Left cardiac atrium (tissue), 4 donors: ENCODE measurements around the gene REL. TPM values are rescaled to one million over a fixed set of nuclear protein-coding genes. Genes with fewer than 3 reads are reported as not detected.

Source experiments
- ATAC-seq, 2 donors: fragments of 200-7000 bp; cut with Tn5 transposase; one replicate each; pipeline ENCODE4 v1.9.1; 2020; ENCODE audit warnings: mild to moderate bottlenecking in 2 of 2, moderate library complexity in 2 of 2
- DNase-seq: peaks from one replicate; pipeline ENCODE4 v3.0.0-alpha.2; 2020
- intact Hi-C, 2 donors: fragments of 100-400 bp; cut with DNase I; formaldehyde crosslinking; loops; one replicate each; pipeline versions ENCODE4 v1.14.1 to v1.15.1; 2022 to 2023
- long read RNA-seq: library from polyadenylated mRNA; unstranded; transcript quantifications from one replicate; pipeline ENCODE4 v2.0.0, GENCODE V29; 2021
- total RNA-seq, 2 donors: library from RNA; stranded (reverse); fragmentation: NEBNext Ultra II Directional; extraction: Animal tissue kit (Norgen Biotek cat#: 25700); gene quantifications; one replicate each; pipeline ENCODE4 v1.2.1, GENCODE V29; 2021
- donor health status: DM: no; HTN: yes; CAD: no.
- donor health status: DM: no; HTN: yes; CAD: no; lungs with severe emphysema.
- donor health status: DM: yes; HTN: yes; CAD: no.
- donor health status: Dilated cardiomyopathy.

The REL gene
- 1 to 10 TPM; 7.3 to 8.2 TPM for total RNA-seq
- long read RNA-seq, partial matches to known transcripts, result 0 of 3 reads
- long read RNA-seq, other reads (novel, unspliced or antisense), result 0 of 3 reads

DNA sequence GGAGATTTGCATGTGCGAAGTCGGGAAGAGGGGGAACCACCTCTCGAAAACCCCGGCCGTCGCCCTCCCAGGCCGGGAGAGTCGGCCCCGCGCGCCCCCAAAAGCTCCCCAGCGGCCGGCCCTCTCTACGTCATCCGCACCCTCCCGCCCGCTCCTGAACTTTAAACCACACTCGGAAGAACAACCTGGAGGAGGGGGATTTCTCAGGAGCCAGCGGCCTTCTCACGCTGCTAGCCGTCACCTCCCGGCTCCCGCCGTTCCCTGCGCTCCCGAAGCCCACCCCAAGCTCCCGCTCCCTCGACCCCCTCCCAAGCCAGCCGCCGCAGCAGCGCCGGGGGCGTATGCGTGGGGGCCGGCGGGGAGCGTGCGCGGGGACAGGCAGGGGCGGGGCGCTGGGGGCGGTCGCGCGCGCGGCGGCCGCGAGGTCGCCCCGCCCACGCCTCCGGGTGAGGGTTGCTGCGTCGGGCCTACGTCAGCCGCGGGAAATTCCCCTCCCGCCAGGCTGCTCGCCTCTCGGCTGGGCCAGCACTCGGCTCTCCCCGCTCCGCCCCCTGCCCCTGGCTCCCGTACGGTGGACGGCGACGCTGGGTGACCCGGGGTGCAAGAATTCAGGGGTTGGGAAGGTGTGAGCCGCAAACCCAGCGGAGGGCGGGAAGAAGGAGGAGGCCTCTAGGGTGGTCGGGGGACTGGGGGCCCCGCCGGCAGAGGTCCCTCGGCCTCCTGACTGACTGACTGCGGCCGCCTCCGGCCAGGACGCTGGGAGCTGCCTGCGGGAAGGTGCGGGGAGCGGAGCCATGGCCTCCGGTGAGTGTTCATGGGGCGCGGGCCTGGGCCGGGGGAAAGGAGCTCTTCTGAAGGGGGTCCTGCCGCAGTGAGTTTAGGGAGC lies at the start of gene REL:
Gene REL, plus strand, starts transcription at position 528 of the 886 bp plus-strand sequence. Its CDS starts 267 bp downstream, at position 795.
- ATAC-seq, result peak; percentile 96 to 99
- intact Hi-C loops, result loop anchor here in 1 of 2 donors (5.0 kb wide), 1 partner anchor 89 kb away; no protein-coding TSS in a partner anchor
- peak; percentile 94 for DNase-seq

DNA sequence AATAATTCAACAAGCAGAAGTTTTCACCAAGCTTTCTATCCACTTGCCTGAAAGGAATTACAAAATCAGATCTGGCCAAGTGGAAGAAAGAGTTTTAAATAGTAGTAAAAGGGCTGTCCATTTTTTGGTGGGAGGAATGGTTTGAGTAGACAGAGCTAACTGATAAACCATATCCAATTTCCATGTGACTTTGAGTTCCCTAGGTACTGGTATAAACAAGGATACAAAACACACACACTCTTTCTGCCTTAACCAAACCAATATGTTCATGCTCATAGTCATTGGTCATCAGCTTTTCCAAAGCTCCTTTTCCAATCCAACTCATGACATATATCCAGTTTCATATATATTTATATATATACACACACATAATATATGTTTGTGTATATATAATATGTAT lies 49.5 kb upstream of the REL start:
- intact Hi-C loops, result no loop called here
- DNase-seq, result no peak
- ATAC-seq, result no peak

DNA sequence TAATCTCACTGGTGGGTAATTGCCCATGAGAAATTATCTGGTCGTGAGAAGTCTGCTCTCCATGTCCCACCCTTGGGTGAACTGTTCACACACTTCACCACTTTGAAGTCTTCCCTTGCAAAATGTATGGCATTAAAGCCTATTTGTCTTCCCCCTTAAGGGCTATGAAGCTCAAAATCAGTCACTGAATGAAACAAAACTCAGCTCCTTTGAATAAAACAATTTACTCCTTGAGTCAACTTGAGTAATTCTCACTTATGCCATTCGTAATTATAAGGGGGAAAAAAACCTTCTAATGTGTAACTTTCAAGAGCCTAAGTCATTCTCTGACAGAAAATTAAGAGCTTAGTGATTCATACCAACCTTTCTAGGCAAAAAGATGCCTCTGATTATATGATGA lies 48.8 kb upstream of the REL start:
- no peak for ATAC-seq
- no peak for DNase-seq
- intact Hi-C loops, result no loop called here

DNA sequence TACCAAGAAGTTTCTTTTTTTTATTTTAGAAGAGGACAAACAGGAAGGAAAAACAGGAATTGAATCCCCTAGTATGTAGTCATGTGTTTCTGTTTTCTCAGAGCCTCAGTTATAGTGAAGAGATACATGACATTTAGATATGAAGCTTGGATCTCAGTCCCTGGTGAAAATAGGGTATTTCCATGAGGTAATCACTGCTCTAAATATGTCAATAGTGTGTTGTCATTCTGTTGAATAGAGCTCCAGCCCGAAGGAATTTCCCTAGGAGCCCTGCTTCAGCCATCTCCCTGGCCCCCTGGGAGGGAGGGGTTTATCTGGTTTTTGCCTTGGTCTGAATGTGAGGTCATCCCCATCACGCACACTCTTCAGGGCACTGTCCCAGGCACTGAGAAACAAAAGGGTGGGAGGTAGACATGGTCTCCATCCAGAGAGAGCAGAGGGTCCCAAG lies 47.1 kb upstream of the REL start:
- intact Hi-C loops, result no loop called here
- ATAC-seq, result no peak
- DNase-seq, result no peak

DNA sequence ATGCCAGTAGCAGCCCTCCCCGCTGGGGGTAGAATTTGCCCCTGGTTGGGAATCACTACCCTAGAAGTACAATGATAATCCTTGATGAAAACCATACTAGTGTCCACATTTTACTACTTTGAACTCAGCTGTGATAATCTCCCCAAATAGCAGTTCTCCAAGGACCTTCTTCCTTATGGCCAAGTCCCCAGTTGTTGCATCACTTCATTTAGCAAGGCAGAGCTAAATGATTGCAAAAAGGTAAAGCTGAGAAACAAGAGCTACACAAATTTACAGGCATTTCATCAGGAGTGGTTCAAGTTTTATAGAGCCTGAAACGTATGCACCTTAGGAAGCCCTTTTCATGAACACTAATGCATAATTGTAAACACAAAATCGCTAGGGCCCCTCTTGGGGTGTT lies 44.9 kb upstream of the REL start:
- intact Hi-C loops, result no loop called here
- no peak for ATAC-seq
- DNase-seq, result no peak

DNA sequence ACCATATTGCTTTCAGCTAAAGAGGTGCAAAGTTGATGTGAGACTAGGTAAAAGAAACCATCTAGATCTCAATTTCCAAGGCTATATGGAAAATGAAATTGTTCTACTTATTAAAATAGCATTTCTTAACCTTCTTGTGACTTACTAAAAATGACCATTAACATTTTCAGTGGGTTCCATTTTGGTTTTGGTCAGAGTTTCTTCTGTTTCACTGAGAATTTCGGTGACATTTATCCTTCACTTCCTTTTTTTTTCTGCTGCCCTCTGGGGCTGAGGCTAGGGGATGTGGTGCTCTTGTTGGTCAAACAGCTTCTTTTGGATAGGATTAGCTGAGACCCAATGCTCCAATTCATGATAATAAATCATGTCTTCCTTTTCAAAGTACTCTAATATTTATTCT lies 44.3 kb upstream of the REL start:
- no peak for ATAC-seq
- no peak for DNase-seq
- intact Hi-C loops, result no loop called here

DNA sequence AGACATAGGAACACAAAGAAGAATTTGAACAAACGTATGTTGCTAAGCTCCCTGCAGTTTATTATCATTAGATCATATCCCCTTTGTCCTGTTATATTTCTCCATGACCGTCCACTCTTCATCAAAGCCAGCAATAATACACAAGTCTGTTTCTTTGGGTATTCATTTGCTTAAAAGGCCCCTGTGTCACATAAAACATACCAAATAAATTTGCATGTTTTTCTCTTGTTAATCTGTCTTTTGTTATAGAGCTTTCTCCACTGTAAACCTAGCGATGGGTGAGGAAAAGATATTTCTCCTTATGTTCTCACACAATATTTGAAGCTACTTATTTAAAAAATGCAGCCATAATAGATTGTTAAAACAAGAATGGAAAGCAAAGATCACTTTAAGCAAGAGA lies 42.9 kb upstream of the REL start:
- DNase-seq, result no peak
- ATAC-seq, result no peak
- intact Hi-C loops, result no loop called here

DNA sequence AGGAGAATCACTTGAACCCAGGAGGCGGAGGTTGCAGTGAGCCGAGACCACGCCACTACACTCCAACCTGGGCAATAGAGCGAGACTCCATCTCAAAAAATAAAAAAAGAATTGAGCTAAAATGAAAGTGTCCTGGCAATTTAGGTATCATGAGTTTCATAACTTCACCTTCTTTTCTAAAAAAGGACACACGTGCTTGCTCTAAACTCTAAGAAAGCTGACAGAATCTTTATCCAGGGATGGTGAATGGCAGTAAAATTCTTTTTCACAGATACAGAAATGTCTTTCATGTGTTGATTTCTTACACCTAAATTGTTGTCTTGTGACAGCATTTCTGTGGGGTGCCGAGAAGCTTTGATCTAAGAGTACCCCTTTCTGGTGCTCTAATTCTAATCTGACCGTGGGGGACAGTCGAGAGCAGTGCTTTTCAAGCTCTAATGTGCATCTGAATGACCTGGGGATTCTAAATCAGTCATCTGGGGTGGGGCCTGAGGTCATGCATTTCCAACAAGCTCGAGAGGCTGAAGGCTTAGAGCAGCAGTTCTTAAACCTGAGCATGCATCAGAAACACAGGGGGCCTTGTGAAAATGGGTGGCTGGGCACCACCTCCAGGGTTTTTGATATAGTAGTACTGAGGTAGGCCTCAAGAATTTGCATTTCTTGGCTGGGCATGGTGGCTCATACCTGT lies 42.1 kb upstream of the REL start:
- intact Hi-C loops, result no loop called here
- no peak for DNase-seq
- ATAC-seq, result no peak

DNA sequence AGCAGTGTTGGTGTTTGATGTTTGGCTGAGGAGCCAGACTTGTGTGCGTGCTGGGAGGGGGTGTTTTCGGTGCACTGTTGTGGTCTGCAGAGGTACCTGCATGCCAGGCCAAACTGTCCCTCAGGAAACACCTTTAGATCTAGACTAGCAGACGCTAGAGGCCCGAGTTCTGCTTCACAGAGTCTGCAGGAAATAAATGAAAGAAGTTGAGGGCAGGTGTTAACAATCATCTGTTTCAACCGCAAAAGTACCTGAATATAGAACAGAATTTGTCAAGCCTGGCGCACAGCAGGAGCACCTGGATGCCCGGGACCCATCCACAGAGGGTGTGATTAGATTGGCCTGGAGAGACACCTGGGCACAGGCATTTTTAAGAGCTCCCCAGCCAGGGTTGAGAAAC lies 40.5 kb upstream of the REL start:
- ATAC-seq (no peak), DNase-seq (no peak)
- intact Hi-C loops, result no loop called here

DNA sequence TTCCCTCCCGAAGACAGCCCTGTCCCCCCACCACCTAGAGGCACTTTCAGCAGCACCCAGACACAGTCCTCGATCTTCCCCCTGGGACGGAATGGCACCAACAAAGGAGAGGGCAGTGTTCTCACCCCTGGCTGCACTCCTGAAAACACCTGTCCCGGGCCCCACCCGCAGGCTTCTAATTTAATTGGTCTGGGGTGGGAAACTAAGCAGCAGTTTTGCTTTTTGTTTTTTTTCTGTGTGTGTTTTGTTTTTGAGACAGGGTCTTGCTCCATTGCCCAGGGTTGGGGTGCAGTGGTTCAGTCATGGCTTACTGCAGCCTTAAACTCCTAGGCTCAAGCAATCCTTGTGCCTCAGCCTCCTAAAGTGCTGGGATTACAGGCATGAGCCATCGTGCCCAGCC lies 38.4 kb upstream of the REL start:
- DNase-seq (no peak), ATAC-seq (no peak)
- intact Hi-C loops, result no loop called here

DNA sequence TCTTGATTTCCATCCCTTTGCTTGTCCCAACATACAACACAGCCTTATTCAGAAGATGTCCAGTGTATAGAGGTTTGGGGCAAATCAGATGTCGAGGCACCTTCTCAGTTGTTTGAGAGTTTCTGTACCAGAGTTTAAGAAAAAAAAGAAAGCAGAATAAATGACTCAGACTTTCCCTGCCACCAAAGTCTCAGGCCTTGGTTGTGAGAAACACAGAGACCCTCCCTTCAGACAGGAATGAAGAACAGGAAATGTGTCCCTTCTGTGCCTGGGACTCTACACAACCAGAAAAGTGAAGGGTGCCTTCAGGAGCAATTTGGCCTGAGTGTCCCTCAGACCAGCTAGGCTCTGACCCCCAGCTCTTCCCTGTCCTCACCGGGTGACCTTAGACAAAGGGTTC lies 37.3 kb upstream of the REL start:
- intact Hi-C loops, result no loop called here
- ATAC-seq, result no peak
- DNase-seq, result no peak

DNA sequence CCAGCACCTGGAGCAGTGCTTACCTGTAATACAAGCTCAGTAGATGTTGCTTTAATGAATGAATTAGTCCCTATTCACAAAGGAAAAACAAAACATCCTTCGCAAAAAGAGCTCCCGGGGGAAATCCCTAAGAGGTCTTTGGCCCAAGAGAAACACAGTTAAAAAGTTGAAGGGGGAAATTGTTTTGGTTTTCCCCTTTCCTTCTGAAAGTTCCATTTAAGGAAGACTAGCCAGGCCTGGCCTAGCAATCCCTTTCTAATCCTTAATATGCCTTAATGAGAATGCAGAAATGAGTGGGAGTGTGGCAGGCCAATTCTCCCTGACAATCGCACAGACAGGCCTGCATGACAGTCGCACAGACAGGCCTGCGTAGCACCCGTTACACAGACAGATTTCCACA lies 33.5 kb upstream of the REL start:
- intact Hi-C loops, result no loop called here
- ATAC-seq (no peak), DNase-seq (no peak)

DNA sequence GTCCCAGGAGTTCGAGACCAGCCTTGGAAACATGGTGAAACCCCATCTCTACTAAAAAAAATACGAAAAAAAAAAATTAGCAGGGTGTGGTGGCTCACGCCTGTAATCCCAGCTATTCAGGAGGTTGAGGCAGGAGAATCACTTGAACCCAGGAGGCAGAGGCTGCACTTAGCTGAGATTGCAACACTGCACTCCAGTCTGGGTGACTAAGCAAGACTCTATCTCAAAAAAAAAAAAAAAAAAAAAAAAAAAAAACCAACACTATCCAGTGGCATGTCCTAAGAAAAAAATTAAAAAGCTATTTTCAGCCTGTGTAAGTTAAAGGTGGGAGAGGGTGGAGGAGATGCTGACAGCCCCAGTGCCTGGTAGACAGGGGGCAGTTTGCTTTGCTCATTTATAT lies 32.2 kb upstream of the REL start:
- ATAC-seq (no peak), DNase-seq (no peak)
- intact Hi-C loops, result no loop called here

DNA sequence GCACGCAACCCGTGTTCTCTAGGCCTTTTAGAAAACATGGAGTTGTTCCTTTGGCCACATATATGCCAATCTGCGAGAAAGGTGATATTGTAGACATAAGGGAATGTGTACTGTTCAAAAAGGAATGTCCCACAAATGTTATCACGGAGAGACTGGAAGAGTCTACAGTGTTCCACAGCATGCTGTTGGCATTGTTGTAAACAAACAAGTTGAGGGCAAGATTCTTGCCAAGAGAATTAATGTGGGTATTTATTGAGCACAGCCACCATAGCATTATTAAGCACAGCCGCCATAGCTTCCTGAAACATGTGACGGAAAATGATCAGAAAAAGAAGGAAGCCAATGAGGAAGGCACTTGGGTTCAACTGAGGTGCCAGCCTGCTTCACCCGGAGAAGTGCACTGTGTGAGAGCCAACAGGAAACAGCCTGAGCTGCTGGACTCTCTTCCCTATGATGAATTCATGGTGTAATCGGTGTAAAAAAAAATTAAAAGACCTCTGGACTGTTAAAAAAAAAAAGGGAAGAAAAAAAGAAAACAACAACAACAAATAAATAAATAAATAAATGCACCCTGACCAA lies 29.0 kb upstream of the REL start:
- DNase-seq (peak; percentile 24), ATAC-seq (peak; percentile 50 to 68)
- intact Hi-C loops, result no loop called here

DNA sequence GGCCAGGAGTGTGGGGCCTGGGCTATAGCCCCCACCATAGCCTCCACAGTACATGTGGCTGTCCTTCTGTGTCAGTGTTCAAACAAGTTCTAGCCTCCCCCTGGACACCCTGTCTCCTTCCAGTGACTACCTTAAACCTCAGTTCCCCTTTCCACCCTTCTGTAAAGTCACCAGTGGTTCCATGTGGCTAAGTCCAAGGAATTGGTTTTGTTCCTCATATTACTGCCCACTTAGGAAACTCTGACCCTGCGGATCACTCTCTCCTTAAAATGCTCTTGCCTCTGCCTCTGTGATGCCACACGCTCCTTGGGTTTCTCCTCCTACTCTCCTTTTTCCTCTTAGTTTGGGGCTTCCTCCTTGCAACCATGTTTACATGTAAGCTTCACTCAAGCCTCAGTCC lies 27.8 kb upstream of the REL start:
- DNase-seq (no peak), ATAC-seq (peak in 1 of 2 donors; percentile 30)
- intact Hi-C loops, result no loop called here

DNA sequence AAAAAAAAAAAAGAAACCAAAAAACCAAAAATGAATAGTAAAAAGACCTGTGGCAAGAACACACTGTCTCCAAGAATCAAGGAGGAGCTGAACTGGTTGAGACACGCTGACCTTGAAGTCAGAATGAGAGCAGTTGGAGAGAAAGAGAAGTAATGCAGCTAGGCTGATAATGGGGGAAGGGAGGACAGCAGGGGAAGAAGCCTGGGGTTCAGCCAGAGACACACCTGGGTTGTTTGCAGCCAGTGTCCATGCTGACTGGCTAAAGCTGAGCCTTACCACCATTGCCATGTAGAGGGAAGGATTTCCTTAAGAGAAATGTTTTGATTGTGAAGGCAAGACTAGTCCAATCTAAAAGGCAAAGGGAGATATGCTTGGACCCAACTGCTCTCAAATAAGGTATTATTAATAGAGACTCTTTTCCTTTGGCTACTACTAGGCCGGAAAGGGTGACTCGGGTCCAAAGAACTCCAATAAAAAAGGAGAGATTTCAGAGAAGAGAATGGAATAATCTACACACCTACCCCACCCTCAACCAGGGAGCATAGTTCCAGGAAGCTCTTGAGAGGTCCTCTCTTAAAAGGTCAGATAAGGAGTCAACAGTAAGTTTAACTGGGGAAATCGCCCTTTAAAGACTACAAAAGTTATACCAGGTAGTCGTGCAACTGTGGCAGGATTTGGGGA lies 25.2 kb upstream of the REL start:
- DNase-seq (no peak), ATAC-seq (no peak)
- intact Hi-C loops, result no loop called here

DNA sequence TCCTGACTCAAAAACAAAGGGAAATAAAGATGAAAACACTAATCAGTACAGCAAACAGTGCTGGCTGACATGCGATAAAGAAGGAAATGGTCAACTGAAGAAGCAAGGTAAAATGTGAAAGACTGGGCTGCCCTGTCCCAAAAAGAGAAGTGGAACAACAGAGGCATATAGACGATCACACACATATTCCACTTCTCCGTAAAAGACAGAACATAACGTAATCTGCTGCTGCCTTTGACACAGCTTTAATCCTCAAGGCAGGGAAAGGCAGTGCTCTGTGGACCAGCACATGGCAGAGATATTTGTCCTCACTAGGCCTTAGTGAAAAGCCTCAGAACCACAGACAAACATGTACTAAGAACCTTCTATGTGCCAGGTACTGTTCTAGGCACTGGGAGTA lies 24.3 kb upstream of the REL start:
- intact Hi-C loops, result no loop called here
- ATAC-seq (peak in 1 of 2 donors; percentile 23), DNase-seq (no peak)

DNA sequence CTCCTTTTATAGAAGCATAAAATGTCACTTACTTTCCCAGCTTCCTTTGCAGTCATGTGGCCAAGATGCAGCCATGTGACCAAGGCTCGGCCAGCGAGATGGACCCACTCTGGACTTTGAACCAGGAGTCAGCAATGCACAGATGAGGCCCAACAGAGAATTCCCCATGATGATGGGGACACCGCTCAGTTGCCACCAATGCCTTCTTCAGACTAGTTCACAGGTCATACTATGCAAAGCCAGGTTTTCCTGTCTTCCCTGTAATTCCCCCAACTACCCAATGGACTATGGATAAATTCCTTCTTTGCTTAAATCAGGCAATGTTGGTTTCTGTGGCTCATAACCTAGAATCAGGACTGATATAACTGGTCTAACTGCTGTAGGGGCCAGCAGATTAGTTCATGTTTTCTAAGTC lies 22.5 kb upstream of the REL start:
- intact Hi-C loops, result no loop called here
- ATAC-seq, result no peak
- DNase-seq, result no peak

DNA sequence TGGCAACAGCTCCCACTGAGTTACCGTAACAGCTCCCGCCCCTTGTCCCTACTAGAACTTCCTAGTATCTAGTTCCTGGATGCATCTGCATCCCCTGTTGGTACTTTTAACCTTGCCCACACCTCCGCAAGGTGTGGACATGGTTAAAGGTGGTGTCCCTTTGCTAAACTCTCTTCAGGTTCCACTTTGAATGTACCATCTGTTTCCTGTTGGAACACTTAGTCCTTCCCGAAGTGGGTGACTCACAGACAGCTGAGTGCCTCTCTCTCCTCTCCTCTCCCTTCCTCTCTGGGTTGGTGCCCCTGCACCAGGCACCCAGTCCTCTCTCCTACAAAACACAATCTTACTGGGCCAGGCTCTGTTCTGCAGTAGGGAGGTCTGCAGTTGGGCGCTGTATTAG lies 19.6 kb upstream of the REL start:
- intact Hi-C loops, result no loop called here
- DNase-seq, result no peak
- no peak for ATAC-seq

DNA sequence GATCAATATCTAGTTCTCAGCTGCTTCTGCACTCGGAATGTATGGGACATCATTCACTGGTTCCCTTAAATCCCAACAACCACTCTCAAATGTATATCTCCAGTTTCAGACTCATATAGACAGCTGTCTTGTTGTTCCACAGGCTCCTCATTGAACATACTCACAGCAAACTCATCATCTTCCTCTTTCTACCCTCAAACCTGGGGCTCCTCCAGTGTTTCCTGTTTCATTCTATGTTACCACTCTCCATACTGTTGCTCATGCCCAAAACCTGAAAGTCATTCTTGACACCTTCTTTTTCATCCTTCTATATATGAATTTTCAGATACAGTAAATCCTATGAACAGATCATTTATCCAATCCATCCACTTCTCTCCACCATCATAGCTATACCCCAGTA lies 18.7 kb upstream of the REL start:
- no peak for DNase-seq
- no peak for ATAC-seq
- intact Hi-C loops, result no loop called here
